ENCODE measurements around the gene TFPT.

TFPT gene

GRCh38 chr19:54154603-54155345, 39.3 kb upstream of the TFPT start:
- peak overlapping the region; percentile 31; the same call in 1 of the 2 replicates for H3K27ac ChIP-seq

GRCh38 chr19:54153731-54154326, 38.4 kb upstream of the TFPT start:
- peak overlapping the region; percentile 31; the same call in 1 of the 2 replicates for H3K27ac ChIP-seq
- TF ChIP-seq ZFX (IDR thresholded peaks at IDR 0.05; ENCODE audit: borderline replicate concordance): no peak
- no peak for TF ChIP-seq CTCF (IDR thresholded peaks at IDR 0.05)

More at GRCh38 chr19:54154603-54155345, 39.3 kb upstream of the TFPT start:
- TF ChIP-seq ZFX (IDR thresholded peaks at IDR 0.05; ENCODE audit: borderline replicate concordance) (no peak), CTCF (IDR thresholded peaks at IDR 0.05) (no peak)

DNA sequence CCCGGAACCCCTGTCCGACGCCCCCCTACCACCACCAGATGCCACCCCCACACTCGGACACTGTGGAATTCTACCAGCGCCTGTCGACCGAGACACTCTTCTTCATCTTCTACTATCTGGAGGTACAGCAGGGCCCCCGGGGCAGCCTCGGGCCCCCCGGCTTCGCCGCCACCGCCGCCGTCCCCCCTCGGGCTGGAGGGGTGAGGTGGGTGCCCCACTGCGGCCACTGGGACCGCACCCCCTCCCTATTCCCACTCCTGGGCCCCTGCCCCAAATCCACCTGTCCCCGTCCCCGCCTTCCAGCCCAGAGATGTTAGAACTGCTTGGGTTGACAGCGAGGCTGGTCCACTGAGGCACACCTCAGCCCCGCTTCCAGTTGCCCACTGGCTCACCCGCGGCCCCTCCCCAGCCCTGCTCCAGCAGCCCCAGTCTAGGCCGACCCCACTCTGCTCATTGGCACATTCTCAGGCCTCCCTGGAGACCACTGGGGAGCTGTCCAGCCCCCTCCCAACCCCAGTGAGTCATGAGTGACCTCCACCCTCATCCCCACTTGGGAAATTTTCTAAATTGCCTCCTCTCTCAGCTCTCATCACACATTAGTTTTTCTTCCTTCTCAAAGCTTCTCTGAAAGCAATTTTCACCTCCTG, 37.5 kb upstream of the TFPT start:
- peak overlapping the region; percentile 31; the same call in 1 of the 2 replicates for H3K27ac ChIP-seq
- TF ChIP-seq ZFX (IDR thresholded peaks at IDR 0.05; ENCODE audit: borderline replicate concordance): no peak

DNA sequence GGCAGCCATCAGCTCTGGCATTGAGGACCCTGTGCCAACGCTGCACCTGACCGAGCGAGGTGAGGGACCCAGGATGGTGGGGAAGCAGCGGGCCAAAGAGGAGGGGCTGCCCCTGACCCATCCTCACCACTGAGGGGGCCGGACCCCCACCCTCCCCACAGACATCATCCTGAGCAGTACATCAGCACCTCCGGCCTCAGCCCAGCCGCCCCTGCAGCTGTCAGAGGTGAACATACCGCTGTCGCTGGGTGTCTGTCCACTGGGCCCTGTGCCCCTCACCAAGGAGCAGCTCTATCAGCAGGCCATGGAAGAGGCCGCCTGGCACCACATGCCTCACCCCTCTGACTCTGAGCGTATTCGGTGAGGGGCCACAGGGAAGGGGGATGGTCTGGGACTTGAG, 36.8 kb upstream of the TFPT start:
- TF ChIP-seq ZFX (IDR thresholded peaks at IDR 0.05; ENCODE audit: borderline replicate concordance) (no peak), CTCF (IDR thresholded peaks at IDR 0.05) (no peak)
- no peak overlapping the region for H3K27ac ChIP-seq

DNA sequence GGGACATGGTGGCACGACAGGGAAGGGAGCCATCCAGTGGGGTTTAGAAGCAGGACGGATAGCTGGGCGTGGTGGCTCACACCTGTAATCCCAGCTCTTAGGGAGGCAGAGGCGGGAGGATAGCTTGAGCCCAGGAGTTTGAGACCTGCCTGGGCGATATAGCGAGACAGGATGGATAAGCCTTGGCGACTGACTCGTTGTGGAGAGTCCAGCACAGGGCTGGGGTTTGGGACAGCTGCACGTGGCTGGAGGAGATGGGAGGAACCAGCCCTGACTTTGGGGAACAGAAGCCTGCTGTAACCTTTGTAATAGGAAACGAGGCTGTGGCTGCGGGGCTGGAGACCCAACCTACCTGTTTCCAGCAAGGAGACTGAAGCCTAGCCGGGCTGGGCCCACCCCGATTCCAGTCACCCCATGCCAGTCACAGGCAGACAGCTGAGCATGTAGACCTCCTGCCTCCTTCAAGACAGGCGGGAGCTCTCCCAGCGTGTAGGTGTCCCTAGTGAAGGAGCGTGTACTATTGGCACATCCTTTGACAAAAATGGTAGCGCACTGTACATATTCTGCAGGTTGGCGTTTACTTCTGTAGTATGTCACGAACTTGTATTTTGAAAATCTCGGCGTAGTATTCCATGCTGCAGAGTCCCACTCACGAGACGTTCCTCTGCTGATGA, 36.0 kb upstream of the TFPT start:
- H3K27ac ChIP-seq: no peak overlapping the region

DNA sequence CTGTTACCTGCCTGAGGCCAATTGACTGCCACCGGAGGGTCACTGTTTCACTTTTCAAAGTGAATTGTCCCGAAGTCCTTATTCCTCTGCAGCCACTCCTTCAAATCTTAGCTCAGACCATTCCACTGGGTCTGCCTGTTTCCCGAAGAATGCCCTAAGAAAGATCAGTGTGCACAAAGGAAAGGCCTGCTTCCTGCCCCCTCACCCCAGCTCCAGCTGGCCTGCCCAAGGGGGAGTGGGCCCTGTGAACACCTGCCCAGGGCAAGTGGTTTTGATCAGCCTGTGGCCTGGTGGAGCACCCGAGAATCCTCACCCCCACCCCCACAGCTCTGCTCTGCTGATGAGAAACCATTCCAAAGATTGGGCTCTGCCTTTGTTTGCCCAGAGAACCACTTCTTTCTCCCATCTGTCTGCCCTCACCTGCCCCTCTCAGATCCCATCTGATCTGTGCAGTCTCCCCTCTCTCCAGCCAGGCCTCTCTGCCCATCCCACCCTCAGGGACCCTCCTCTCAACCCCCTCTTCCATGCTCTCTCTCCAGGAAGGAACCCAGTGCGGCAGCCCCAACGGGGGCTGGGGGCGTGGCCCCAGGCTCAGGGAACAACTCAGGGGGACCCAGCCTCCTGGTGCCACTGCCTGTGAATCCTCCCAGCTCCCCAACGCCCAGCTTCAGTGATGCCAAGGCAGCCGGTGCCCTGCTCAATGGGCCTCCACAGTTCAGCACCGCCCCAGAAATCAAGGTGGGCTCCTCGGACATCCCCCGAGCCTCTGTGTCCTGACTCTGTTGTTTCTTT, 33.8 kb upstream of the TFPT start:
- TF ChIP-seq ZFX (IDR thresholded peaks at IDR 0.05; ENCODE audit: borderline replicate concordance): no peak
- no peak for TF ChIP-seq CTCF (IDR thresholded peaks at IDR 0.05)
- H3K27ac ChIP-seq: no peak overlapping the region

More for the DNA sequence above, 36.0 kb upstream of the TFPT start:
- TF ChIP-seq CTCF (IDR thresholded peaks at IDR 0.05): no peak
- TF ChIP-seq ZFX (IDR thresholded peaks at IDR 0.05; ENCODE audit: borderline replicate concordance): no peak

GRCh38 chr19:54148158-54148557, 32.7 kb upstream of the TFPT start:
- TF ChIP-seq CTCF (IDR thresholded peaks at IDR 0.05) (no peak), ZFX (IDR thresholded peaks at IDR 0.05; ENCODE audit: borderline replicate concordance) (no peak)
- H3K27ac ChIP-seq: no peak overlapping the region
